Natural killer cell (primary cell): Measurements from ENCODE around the gene ITGA1. TPM values are rescaled to one million over a fixed set of nuclear protein-coding genes. Genes with fewer than 3 reads are reported as not detected.

ENCODE experiments used
- ATAC-seq, 3 donors: fragments of 150-1000 bp in 2 of 3; fragments of 200-7000 bp in 1 of 3; cut with Tn5 transposase; 1 replicate in 1 of 3; 2 replicates in 2 of 3; pipeline ENCODE4 v1.10.0; 2021; ENCODE audit warnings: mild to moderate bottlenecking in 2 of 3, moderate library complexity in 2 of 3
- DNase-seq, 2 donors: peaks; one replicate each; pipeline versions ENCODE4 v3.0.0 to v3.0.0-alpha.2; 2013 to 2021; ENCODE audit warnings: mixed read lengths in 1 of 2
- H3K27ac ChIP-seq: one replicate; pipeline ENCODE4 v1.5.1; 2013; ENCODE audit warnings: mild to moderate bottlenecking, low read length
- H3K27me3 ChIP-seq: one replicate; pipeline ENCODE4 v1.6.1; 2013; ENCODE audit warnings: low read length; ENCODE audit not compliant: control insufficient read depth, insufficient read depth
- H3K36me3 ChIP-seq: one replicate; pipeline ENCODE4 v1.6.1; 2013; ENCODE audit warnings: low read length; ENCODE audit not compliant: control insufficient read depth, insufficient read depth
- H3K4me1 ChIP-seq: one replicate; pipeline ENCODE4 v1.6.1; 2013; ENCODE audit warnings: low read length; ENCODE audit not compliant: control insufficient read depth, insufficient read depth
- H3K4me3 ChIP-seq: one replicate; pipeline ENCODE4 v1.5.1; 2013; ENCODE audit warnings: low read length
- H3K9me3 ChIP-seq: one replicate; pipeline ENCODE4 v1.6.1; 2013; ENCODE audit warnings: low read length; ENCODE audit not compliant: control insufficient read depth, insufficient read depth
- H3K27ac Mint-ChIP-seq, 2 donors: one replicate each; pipeline ENCODE4 v1.8.0; 2022; ENCODE audit warnings: mild to moderate bottlenecking in 2 of 2, mixed read lengths in 2 of 2, moderate library complexity in 1 of 2
- H3K27me3 Mint-ChIP-seq, 2 donors: one replicate each; pipeline ENCODE4 v1.8.0; 2022; ENCODE audit warnings: low read depth in 2 of 2, mixed read lengths in 2 of 2
- H3K36me3 Mint-ChIP-seq: one replicate; pipeline ENCODE4 v1.8.0; 2022; ENCODE audit warnings: mixed read lengths
- H3K4me1 Mint-ChIP-seq, 2 donors: one replicate each; pipeline ENCODE4 v1.8.0; 2022; ENCODE audit warnings: mixed read lengths in 2 of 2
- H3K4me3 Mint-ChIP-seq: one replicate; pipeline ENCODE4 v1.8.0; 2022; ENCODE audit warnings: mild to moderate bottlenecking, moderate library complexity, mixed read lengths
- H3K9me3 Mint-ChIP-seq, 2 donors: one replicate each; pipeline ENCODE4 v1.8.0; 2022; ENCODE audit warnings: mixed read lengths in 2 of 2
- WGBS: methylation state at CpG from one replicate; pipeline ENCODE4 v1.1.7; 2013; ENCODE audit warnings: missing lambda C conversion rate; ENCODE audit not compliant: insufficient coverage; 5-methylcytosine and 5-hydroxymethylcytosine counted together
- intact Hi-C: fragments of 100-400 bp; cut with micrococcal nuclease; formaldehyde crosslinking; loops from one replicate; pipeline ENCODE4 v1.14.2; 2022
- total RNA-seq, 4 donors: library from RNA; stranded (reverse); fragments of 120-200 nt in 1 of 4; gene quantifications; one replicate each; pipeline versions ENCODE4 v1.2.3 to v1.2.4, GENCODE V29; 2013 to 2022
- TF ChIP-seq, protein P1 (sequence below): fragments of 200-600 bp; IDR thresholded peaks from one replicate; pipeline ENCODE4 v1.8.0; 2022; ENCODE audit warnings: antibody characterized with exemption

The ITGA1 gene
- total RNA-seq, 3 donors from 2014 or later (not counting 1 experiment from before 2014, with no cell fraction given), result 0.45 to 0.82 (median 0.47) TPM

DNA sequence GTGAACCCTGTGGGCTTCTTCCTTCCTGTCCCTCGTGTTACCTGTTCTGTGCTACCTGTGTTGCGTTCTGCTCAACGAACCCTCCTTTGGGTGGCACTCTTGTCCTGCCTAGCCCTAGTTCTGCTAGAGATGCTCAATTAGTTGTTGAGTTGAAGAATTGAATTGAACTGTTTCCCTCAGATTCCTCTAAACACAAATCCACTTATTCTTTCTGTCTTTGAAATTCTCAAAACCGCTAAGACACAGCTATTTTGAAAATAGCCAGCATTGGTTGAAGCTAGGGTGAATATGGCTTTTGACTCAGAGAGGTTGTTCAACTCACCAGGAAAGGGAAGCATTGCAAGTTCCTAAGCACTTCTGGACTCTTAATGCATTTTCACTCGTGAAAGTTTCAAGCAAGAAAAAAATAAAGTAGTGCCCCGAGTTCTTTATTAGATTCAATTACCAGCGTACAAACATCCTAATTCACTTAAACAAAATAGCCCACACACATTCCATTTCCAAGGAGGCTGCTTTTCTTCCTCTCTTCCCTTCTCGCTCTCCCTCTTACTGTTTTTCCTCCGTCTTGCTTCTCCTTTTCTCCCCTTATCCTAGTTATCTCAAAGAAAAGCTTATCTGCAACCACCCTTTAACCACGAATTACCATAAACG is 642 bp upstream of the ITGA1 start:
- TF ChIP-seq, protein P1, sequence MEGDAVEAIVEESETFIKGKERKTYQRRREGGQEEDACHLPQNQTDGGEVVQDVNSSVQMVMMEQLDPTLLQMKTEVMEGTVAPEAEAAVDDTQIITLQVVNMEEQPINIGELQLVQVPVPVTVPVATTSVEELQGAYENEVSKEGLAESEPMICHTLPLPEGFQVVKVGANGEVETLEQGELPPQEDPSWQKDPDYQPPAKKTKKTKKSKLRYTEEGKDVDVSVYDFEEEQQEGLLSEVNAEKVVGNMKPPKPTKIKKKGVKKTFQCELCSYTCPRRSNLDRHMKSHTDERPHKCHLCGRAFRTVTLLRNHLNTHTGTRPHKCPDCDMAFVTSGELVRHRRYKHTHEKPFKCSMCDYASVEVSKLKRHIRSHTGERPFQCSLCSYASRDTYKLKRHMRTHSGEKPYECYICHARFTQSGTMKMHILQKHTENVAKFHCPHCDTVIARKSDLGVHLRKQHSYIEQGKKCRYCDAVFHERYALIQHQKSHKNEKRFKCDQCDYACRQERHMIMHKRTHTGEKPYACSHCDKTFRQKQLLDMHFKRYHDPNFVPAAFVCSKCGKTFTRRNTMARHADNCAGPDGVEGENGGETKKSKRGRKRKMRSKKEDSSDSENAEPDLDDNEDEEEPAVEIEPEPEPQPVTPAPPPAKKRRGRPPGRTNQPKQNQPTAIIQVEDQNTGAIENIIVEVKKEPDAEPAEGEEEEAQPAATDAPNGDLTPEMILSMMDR, result no peak
- Mint-ChIP-seq H3K9me3 (no peaks in the 10 kb centered on the region), H3K4me1 (peaks cover 18 to 21% of the 10 kb centered on the region in 2 donors), H3K27me3 (peaks cover 33 to 49% of the 10 kb centered on the region in 2 donors), H3K4me3 (peak overlapping the region; percentile 69), H3K27ac (peak overlapping the region in 1 of 2 donors; percentile 69), H3K36me3 (no peaks in the 10 kb centered on the region)
- Histone ChIP-seq H3K27ac (no peak overlapping the region), H3K4me3 (peak overlapping the region; percentile 61), H3K9me3 (no peaks in the 10 kb centered on the region), H3K4me1 (peaks cover 18% of the 10 kb centered on the region), H3K27me3 (peaks cover 34% of the 10 kb centered on the region), H3K36me3 (no peaks in the 10 kb centered on the region)
- DNase-seq (peak in 1 of 2 donors; percentile 74), ATAC-seq (no peak)
- WGBS, result 4% methylated on average over 10 of the region's 11 CpGs
- intact Hi-C loops, result loop anchor here (1.0 kb wide), 1 partner anchor 128 kb away; no protein-coding TSS in a partner anchor

DNA sequence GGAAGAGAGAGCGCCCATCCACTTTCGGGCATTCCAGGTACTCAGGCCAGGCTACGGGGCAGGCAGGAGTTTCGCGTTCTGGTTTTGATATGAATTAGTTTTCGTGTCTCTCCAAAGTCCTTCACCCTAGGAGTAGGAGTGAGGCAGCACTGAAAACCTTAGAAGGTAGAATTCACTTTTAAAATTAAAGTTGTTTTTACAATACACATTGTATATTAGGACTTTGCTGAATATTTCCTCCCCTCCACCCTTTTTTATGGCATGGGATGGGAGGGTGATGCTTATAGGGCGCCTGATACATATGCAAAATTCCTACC is 747 bp downstream of the ITGA1 start:
- peaks cover 18 to 21% of the 10 kb centered on the region in 2 donors for H3K4me1 Mint-ChIP-seq
- WGBS, result 32% methylated on average over 4 of the region's 7 CpGs
- Histone ChIP-seq H3K4me1 (peaks cover 18% of the 10 kb centered on the region), H3K9me3 (no peaks in the 10 kb centered on the region), H3K27me3 (peaks cover 34% of the 10 kb centered on the region), H3K36me3 (no peaks in the 10 kb centered on the region), H3K4me3 (peak overlapping the region; percentile 61), H3K27ac (no peak overlapping the region)
- H3K9me3 Mint-ChIP-seq, result no peaks in the 10 kb centered on the region
- ATAC-seq (no peak), DNase-seq (no peak)
- no peaks in the 10 kb centered on the region for H3K36me3 Mint-ChIP-seq
- H3K27me3 Mint-ChIP-seq, result peaks cover 34 to 63% of the 10 kb centered on the region in 2 donors
- H3K4me3 Mint-ChIP-seq, result peak overlapping the region; percentile 70
- TF ChIP-seq, protein P1, result no peak
- no peak overlapping the region for H3K27ac Mint-ChIP-seq
- intact Hi-C loops, result no loop called here

DNA sequence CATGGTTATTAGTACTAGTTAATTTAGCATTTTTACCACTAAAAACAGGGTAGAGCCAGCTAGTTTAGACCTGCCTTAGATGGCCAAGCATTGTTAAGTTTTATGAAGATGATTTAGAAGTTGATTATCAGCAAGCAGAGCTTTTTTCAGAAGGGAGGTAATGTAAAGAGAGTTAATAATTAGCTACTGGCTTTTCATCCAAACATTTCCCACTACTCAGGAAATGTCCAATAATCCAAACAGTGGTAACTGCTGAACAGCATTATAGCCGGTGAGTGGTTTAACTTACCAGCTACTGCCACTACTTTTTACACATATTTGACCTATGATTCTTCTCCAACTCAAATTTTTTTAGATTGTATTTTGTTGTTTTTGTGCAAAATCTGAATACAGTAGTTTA is 1.7 kb downstream of the ITGA1 start:
- H3K27ac ChIP-seq, result no peak overlapping the region
- ATAC-seq (no peak), DNase-seq (no peak)
- peaks cover 34% of the 10 kb centered on the region for H3K27me3 ChIP-seq
- Mint-ChIP-seq H3K36me3 (no peaks in the 10 kb centered on the region), H3K9me3 (no peaks in the 10 kb centered on the region), H3K27me3 (peaks cover 37 to 67% of the 10 kb centered on the region in 2 donors), H3K4me3 (peak overlapping the region; percentile 4), H3K4me1 (peaks cover 18 to 21% of the 10 kb centered on the region in 2 donors), H3K27ac (no peak overlapping the region)
- no peaks in the 10 kb centered on the region for H3K36me3 ChIP-seq
- no peak overlapping the region for H3K4me3 ChIP-seq
- peaks cover 18% of the 10 kb centered on the region for H3K4me1 ChIP-seq
- TF ChIP-seq, protein P1, result no peak
- no peaks in the 10 kb centered on the region for H3K9me3 ChIP-seq
- 100% methylated on average over 1 of the region's 1 CpG for WGBS
- intact Hi-C loops, result no loop called here

DNA sequence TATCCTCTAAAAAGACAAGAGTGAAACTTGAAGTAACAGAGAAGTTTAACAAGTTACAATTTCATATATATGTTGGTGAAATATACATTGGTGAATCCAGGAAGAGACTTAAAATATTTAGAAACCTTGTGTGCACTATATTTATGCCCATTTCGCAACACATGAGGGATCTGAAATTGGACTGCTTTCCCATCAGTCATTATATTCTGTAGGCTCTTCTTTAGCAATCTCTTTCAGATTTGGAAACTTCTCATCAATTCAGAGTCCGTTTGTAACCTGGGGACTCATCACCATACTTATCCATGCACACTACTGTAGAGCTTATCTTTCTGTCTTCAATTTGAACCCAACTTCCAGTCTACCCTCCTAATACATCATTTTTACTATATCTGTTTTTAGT is 2.1 kb downstream of the ITGA1 start:
- Mint-ChIP-seq H3K27me3 (peaks cover 37 to 65% of the 10 kb centered on the region in 2 donors), H3K9me3 (no peaks in the 10 kb centered on the region), H3K36me3 (no peaks in the 10 kb centered on the region), H3K4me1 (peaks cover 18 to 21% of the 10 kb centered on the region in 2 donors), H3K27ac (no peak overlapping the region), H3K4me3 (no peak overlapping the region)
- peaks cover 33% of the 10 kb centered on the region for H3K27me3 ChIP-seq
- no peaks in the 10 kb centered on the region for H3K9me3 ChIP-seq
- WGBS, result 88% methylated on average over 2 of the region's 2 CpGs
- H3K36me3 ChIP-seq, result no peaks in the 10 kb centered on the region
- H3K4me1 ChIP-seq, result peaks cover 18% of the 10 kb centered on the region
- TF ChIP-seq, protein P1, result no peak
- no peak for ATAC-seq
- DNase-seq, result no peak
- H3K4me3 ChIP-seq, result no peak overlapping the region
- no peak overlapping the region for H3K27ac ChIP-seq
- intact Hi-C loops, result no loop called here
